GM12878 (cell line): ENCODE data around the gene ENAH. TPM values are rescaled to one million over a fixed set of nuclear protein-coding genes. Genes with fewer than 3 reads are reported as not detected.
"Not testable (repeated sequence)": the region's sequence is repeated elsewhere in the genome, so short reads cannot be mapped to it uniquely, and the experiment has no call there.

Experiments
- ATAC-seq: fragments of 200-7000 bp; cut with Tn5 transposase; 3 replicates; pipeline ENCODE4 v1.9.1; 2020; ENCODE audit warnings: mild to moderate bottlenecking, moderate library complexity
- BruUV-seq: library from RNA; stranded (reverse); fragments of 400-500 nt; replicated peaks from 2 replicates; lab custom pipeline; 2021; lab: Mats Ljungman, UMichigan
- CTCF ChIA-PET: fragments of 300-600 bp; sonication (Branson Sonifier 250); formaldehyde crosslinking; extraction: SDS; loops from one replicate; lab custom pipeline; 2021; ENCODE audit warnings: inconsistent platforms; lab: Yijun Ruan, JAX
- POLR2A ChIA-PET: fragments of 350-600 bp; formaldehyde crosslinking; extraction: SDS; loops from one replicate; lab custom pipeline; 2021; ENCODE audit warnings: inconsistent platforms; lab: Charles Lee
- RAD21 ChIA-PET: fragments of 300-600 bp; sonication (Branson Sonifier 250); formaldehyde crosslinking; loops from one replicate; lab custom pipeline; 2023; ENCODE audit warnings: antibody characterized with exemption; ENCODE audit not compliant: unreplicated experiment; lab: Charles Lee
- SMC1A ChIA-PET: fragments of 300-600 bp; sonication (Branson Sonifier 250); formaldehyde crosslinking; loops from one replicate; lab custom pipeline; 2023; ENCODE audit not compliant: unreplicated experiment, uncharacterized antibody; lab: Charles Lee
- DNase-seq: peaks from one replicate; pipeline ENCODE4 v3.0.0-alpha.2; 2011; ENCODE audit warnings: low read depth, low spot score
- FAIRE-seq: peaks from 3 replicates; lab custom pipeline; 2011; peaks lifted over from hg19 to GRCh38; lab: Jason Lieb, UNC
- H2AFZ ChIP-seq: 2 replicates; pipeline ENCODE4 v1.6.0; 2011; ENCODE audit warnings: low read depth, low read length, control low read depth; ENCODE audit not compliant: control insufficient read depth
- H3K27ac ChIP-seq: 2 replicates; pipeline ENCODE4 v1.5.1; 2011; ENCODE audit warnings: control low read depth; ENCODE audit not compliant: control insufficient read depth, insufficient read depth
- H3K27me3 ChIP-seq, 2 experiments: replicated peaks in 1 of 2; 2 replicates each; pipeline versions ENCODE4 v1.6.0 to v1.6.1; 2011; ENCODE audit warnings: low read length in 1 of 2; ENCODE audit not compliant: control insufficient read depth in 2 of 2, insufficient read depth in 2 of 2
- H3K36me3 ChIP-seq, 2 experiments: 2 replicates each; pipeline ENCODE4 v1.5.1; 2011; ENCODE audit warnings: low read length in 1 of 2; ENCODE audit not compliant: control insufficient read depth in 2 of 2, insufficient read depth in 2 of 2
- H3K4me1 ChIP-seq: 2 replicates; pipeline ENCODE4 v1.6.1; 2011; ENCODE audit warnings: mild to moderate bottlenecking, low read length, moderate library complexity, mixed read lengths; ENCODE audit not compliant: control insufficient read depth, insufficient read depth
- H3K4me2 ChIP-seq: 2 replicates; pipeline ENCODE4 v1.6.0; 2011; ENCODE audit warnings: control low read depth; ENCODE audit not compliant: control insufficient read depth, insufficient read depth
- H3K4me3 ChIP-seq: fragments of 200-600 bp; sonication (generic); 2 replicates; pipeline ENCODE4 v1.5.1; 2016
- H3K79me2 ChIP-seq: 2 replicates; pipeline ENCODE4 v1.6.0; 2011; ENCODE audit warnings: low read length; ENCODE audit not compliant: control insufficient read depth, insufficient read depth
- H3K9ac ChIP-seq: 2 replicates; pipeline ENCODE4 v1.8.0; 2011; ENCODE audit warnings: low read length, control low read depth, mixed read lengths; ENCODE audit not compliant: control insufficient read depth, insufficient read depth
- H3K9me3 ChIP-seq: replicated peaks from 3 replicates; pipeline ENCODE4 v1.5.1; 2011; ENCODE audit warnings: mild to moderate bottlenecking, low read length; ENCODE audit not compliant: control insufficient read depth, insufficient read depth
- H4K20me1 ChIP-seq: 2 replicates; pipeline ENCODE4 v1.6.0; 2011; ENCODE audit not compliant: control insufficient read depth, insufficient read depth
- CHD1 ChIP-seq: IDR thresholded peaks from 2 replicates; pipeline ENCODE4 v1.6.1; 2012; ENCODE audit warnings: low read depth, low read length, improper control_type of control experiment
- STAT1 ChIP-seq: fragments of 450-650 bp; conservative IDR thresholded peaks from 2 replicates; pipeline ENCODE4 v1.6.1; 2014; ENCODE audit warnings: antibody characterized with exemption, mild to moderate bottlenecking
- ZNF592 ChIP-seq: fragments of 450-650 bp; IDR thresholded peaks from 2 replicates; pipeline ENCODE4 v1.6.1; 2017; ENCODE audit warnings: mild to moderate bottlenecking, moderate library complexity
- WGBS: methylation state at CpG from one replicate; pipeline ENCODE4 v1.1.6; 2016; ENCODE audit warnings: low lambda C conversion rate; ENCODE audit not compliant: insufficient replicate concordance, insufficient coverage; ENCODE audit errors: missing lambda C conversion rate; 5-methylcytosine and 5-hydroxymethylcytosine counted together
- in situ Hi-C: fragments of 300-500 bp; cut with MboI; formaldehyde crosslinking; loops from 9 replicates; pipeline ENCODE4 v1.14.3; 2018; ENCODE audit warnings: mixed read lengths
- intact Hi-C: fragments of 100-400 bp; cut with micrococcal nuclease; formaldehyde crosslinking; loops from one replicate; pipeline ENCODE4 v1.14.2; 2022; ENCODE audit not compliant: unreplicated experiment
- polyA plus RNA-seq, 11 experiments: library from polyadenylated mRNA; depleted of rRNA in 4 of 11; unstranded in 6 of 11; stranded (reverse) in 5 of 11; fragments of >200 nt; fragmentation: Nextera tagmentation in 4 of 11; fragmentation: Illumina TruSeq in 1 of 11; extraction: Ambion mirVana in 4 of 11; extraction: Trizol in 1 of 11; gene quantifications; 1 replicate in 1 of 11; 2 replicates in 10 of 11; pipeline versions ENCODE4 v1.2.1 to v1.2.3, GENCODE V29; 2011 to 2016; ENCODE audit warnings: inconsistent platforms in 2 of 11, missing spikeins in 2 of 11, low read depth in 1 of 11
- total RNA-seq, 4 experiments: library from RNA; depleted of rRNA in 3 of 4; stranded (reverse); fragments of >200 nt in 3 of 4; fragmentation: Illumina TruSeq in 1 of 4; extraction: Trizol in 1 of 4; gene quantifications; 2 replicates each; pipeline versions ENCODE4 v1.2.1 to v1.2.3, GENCODE V29; 2013 to 2021
- TF ChIP-seq, protein P1 (sequence below): IDR thresholded peaks from 2 replicates; pipeline ENCODE4 v1.6.1; 2011; ENCODE audit warnings: borderline replicate concordance, low read depth, mild to moderate bottlenecking, moderate library complexity, low read length; ENCODE audit not compliant: insufficient read depth, poor library complexity, severe bottlenecking

Gene ENAH
- total and polyA plus RNA-seq, 10 of the 15 experiments (the other 5 are each of a cell fraction or from before 2014, with no cell fraction given): under 0.01 to 0.62 (median 0.06) TPM; not detected in 5

DNA sequence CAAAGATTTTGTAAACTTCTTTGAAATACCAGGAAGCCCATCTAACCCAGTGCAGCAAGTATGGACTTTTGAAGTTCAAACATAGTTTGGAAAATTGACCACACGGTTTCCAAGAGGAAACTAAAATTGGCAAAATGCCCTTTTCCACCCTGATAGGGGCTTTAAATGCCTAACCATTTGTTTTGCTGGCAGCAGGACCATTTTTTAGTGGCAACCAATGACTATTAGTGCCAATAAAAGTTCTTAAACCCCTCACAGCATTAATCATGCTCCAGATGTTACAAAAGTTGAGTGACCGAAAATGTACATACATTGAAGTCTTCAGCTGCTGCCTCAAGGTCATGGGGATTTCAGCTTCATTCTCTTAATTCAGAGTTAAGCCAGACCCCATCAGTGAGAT lies 46.4 kb upstream of the ENAH start:
- WGBS: 47% methylated on average over 2 of the region's 2 CpGs
- Histone ChIP-seq H3K9me3 (no peaks in the 10 kb centered on the region), H3K4me1 (no peaks in the 10 kb centered on the region), H3K27me3 (peaks cover 0 to 4% of the 10 kb centered on the region in 2 experiments; a peak in 1 of 4 replicates), H3K36me3 (no peaks in the 10 kb centered on the region), H3K9ac (no peak overlapping the region), H3K4me3 (no peak overlapping the region), H4K20me1 (no peaks in the 10 kb centered on the region)
- in situ Hi-C loops: no loop called here
- TF ChIP-seq CHD1 (no peak), STAT1 (no peak), ZNF592 (no peak)
- TF ChIP-seq, protein P1, sequence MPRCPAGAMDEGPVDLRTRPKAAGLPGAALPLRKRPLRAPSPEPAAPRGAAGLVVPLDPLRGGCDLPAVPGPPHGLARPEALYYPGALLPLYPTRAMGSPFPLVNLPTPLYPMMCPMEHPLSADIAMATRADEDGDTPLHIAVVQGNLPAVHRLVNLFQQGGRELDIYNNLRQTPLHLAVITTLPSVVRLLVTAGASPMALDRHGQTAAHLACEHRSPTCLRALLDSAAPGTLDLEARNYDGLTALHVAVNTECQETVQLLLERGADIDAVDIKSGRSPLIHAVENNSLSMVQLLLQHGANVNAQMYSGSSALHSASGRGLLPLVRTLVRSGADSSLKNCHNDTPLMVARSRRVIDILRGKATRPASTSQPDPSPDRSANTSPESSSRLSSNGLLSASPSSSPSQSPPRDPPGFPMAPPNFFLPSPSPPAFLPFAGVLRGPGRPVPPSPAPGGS: no peak
- TF ChIP-seq, all 136 proteins: peak for 0
- ChIA-PET SMC1A (interaction anchor here (0.6 kb wide), 1 partner anchor 116 kb away, joined by 4 read pairs; no protein-coding TSS in a partner anchor), RAD21 (no interaction called here), POLR2A (no interaction called here), CTCF (no interaction called here)
- H3K27ac ChIP-seq: no peak overlapping the region
- FAIRE-seq (no peak), ATAC-seq (no peak), DNase-seq (no peak)
- H3K4me2 ChIP-seq: no peak overlapping the region
- H3K79me2 ChIP-seq: no peaks in the 10 kb centered on the region
- intact Hi-C loops: no loop called here
- H2AFZ ChIP-seq: no peak overlapping the region
- BruUV-seq: no TSS peak

- BruUV-seq, H3K27ac ChIP-seq, H3K9me3 ChIP-seq, RAD21 ChIA-PET, intact Hi-C loops, H3K36me3 ChIP-seq, in situ Hi-C loops, H4K20me1 ChIP-seq, ATAC-seq, SMC1A ChIA-PET, DNase-seq, POLR2A ChIA-PET, H3K4me3 ChIP-seq, CTCF ChIA-PET, FAIRE-seq, H3K9ac ChIP-seq, H3K4me1 ChIP-seq, H3K27me3 ChIP-seq, H3K79me2 ChIP-seq, H2AFZ ChIP-seq, H3K4me2 ChIP-seq: not testable (repeated sequence)
- WGBS: 25% methylated on average over 4 of the region's 4 CpGs
Measured at GRCh38 chr1:225698194-225698593, 45.3 kb upstream of the ENAH start.
